ENCODE data around the gene ADAM19.

GRCh38 chr5:157464519-157465171 is 110.9 kb downstream of the ADAM19 start:
- TF ChIP-seq POLR2A (IDR thresholded peaks at IDR 0.05; ENCODE audit: low read depth, low read length): no peak
- TF ChIP-seq POLR2AphosphoS5 (IDR thresholded peaks at IDR 0.05; ENCODE audit: low read depth, low read length): no peak

Data from GM12892 (cell line).